SJSA1 (cell line): ENCODE results near the gene MGAM2. TPM values are rescaled to one million over a fixed set of nuclear protein-coding genes. Genes with fewer than 3 reads are reported as not detected.
"Not testable (repeated sequence)": the region's sequence is repeated elsewhere in the genome, so short reads cannot be mapped to it uniquely, and the experiment has no call there.

ENCODE experiments used
- DNase-seq, 2 experiments: peaks; one replicate each; pipeline ENCODE4 v3.0.0-alpha.2; 2015 to 2020; ENCODE audit warnings: low spot score in 2 of 2, low read depth in 1 of 2
- H3K27ac ChIP-seq: fragments of 250-450 bp; sonication (Bioruptor Pico); 2 replicates; pipeline ENCODE4 v1.5.1; 2020; ENCODE audit warnings: mild to moderate bottlenecking, moderate library complexity
- H3K27me3 ChIP-seq: fragments of 250-450 bp; sonication (Bioruptor Pico); replicated peaks from 2 replicates; pipeline ENCODE4 v1.5.1; 2020; ENCODE audit warnings: mild to moderate bottlenecking, moderate library complexity
- H3K36me3 ChIP-seq: fragments of 250-450 bp; sonication (Bioruptor Pico); 2 replicates; pipeline ENCODE4 v1.5.1; 2020; ENCODE audit warnings: mild to moderate bottlenecking
- H3K4me1 ChIP-seq: fragments of 250-450 bp; sonication (Bioruptor Pico); replicated peaks from 2 replicates; pipeline ENCODE4 v1.6.1; 2021; ENCODE audit warnings: mild to moderate bottlenecking
- H3K4me3 ChIP-seq: fragments of 250-450 bp; sonication (Bioruptor Pico); 2 replicates; pipeline ENCODE4 v1.5.1; 2020; ENCODE audit warnings: mild to moderate bottlenecking
- H3K9me3 ChIP-seq: fragments of 250-450 bp; sonication (Bioruptor Pico); replicated peaks from 2 replicates; pipeline ENCODE4 v1.5.1; 2020; ENCODE audit warnings: mild to moderate bottlenecking
- total RNA-seq: library from RNA; depleted of rRNA; stranded (reverse); fragments of >200 nt; shearing (Covaris generic); gene quantifications from 2 replicates; pipeline ENCODE4 v1.2.3, GENCODE V29; 2014

Gene MGAM2
- total RNA-seq, 1 experiment from 2014 or later: not detected

- not testable (repeated sequence) for H3K9me3 ChIP-seq, H3K27ac ChIP-seq, H3K27me3 ChIP-seq, H3K4me1 ChIP-seq, H3K36me3 ChIP-seq, DNase-seq, H3K4me3 ChIP-seq
Observed at GRCh38 chr7:142101794-142102193, 9.7 kb upstream of the MGAM2 start.

- Histone ChIP-seq H3K4me1 (no peaks in the 10 kb centered on the region), H3K27me3 (no peaks in the 10 kb centered on the region), H3K36me3 (no peaks in the 10 kb centered on the region), H3K9me3 (no peaks in the 10 kb centered on the region), H3K4me3 (no peak overlapping the region), H3K27ac (no peak overlapping the region)
- no peak for DNase-seq
Observed at GRCh38 chr7:142104550-142105527, 6.7 kb upstream of the MGAM2 start.

GRCh38 chr7:142108728-142109505 lies 2.6 kb upstream of the MGAM2 start:
- H3K4me1 ChIP-seq: no peaks in the 10 kb centered on the region
- no peak overlapping the region for H3K4me3 ChIP-seq
- no peaks in the 10 kb centered on the region for H3K9me3 ChIP-seq
- DNase-seq: no peak
- H3K27me3 ChIP-seq: 0 out of 2 replicates have a peak, but pooled peaks cover 2% of the 10 kb centered on the region
- H3K27ac ChIP-seq: no peak overlapping the region
- no peaks in the 10 kb centered on the region for H3K36me3 ChIP-seq

- no peaks in the 10 kb centered on the region for H3K9me3 ChIP-seq
- H3K4me1 ChIP-seq: no peaks in the 10 kb centered on the region
- no peak overlapping the region for H3K4me3 ChIP-seq
- no peak for DNase-seq
- H3K27ac ChIP-seq: no peak overlapping the region
- H3K27me3 ChIP-seq: 0 out of 2 replicates have a peak, but pooled peaks cover 2% of the 10 kb centered on the region
- H3K36me3 ChIP-seq: no peaks in the 10 kb centered on the region
Observed at GRCh38 chr7:142110098-142110497, 1.4 kb upstream of the MGAM2 start.

- no peaks in the 10 kb centered on the region for H3K36me3 ChIP-seq
- H3K4me3 ChIP-seq: no peak overlapping the region
- 0 out of 2 replicates have a peak, but pooled peaks cover 2% of the 10 kb centered on the region for H3K27me3 ChIP-seq
- DNase-seq: no peak
- H3K4me1 ChIP-seq: no peaks in the 10 kb centered on the region
- no peaks in the 10 kb centered on the region for H3K9me3 ChIP-seq
- no peak overlapping the region for H3K27ac ChIP-seq
Observed at GRCh38 chr7:142110638-142111037, 880 bp upstream of the MGAM2 start.

- Histone ChIP-seq H3K4me3 (no peak overlapping the region), H3K4me1 (no peaks in the 10 kb centered on the region), H3K36me3 (no peaks in the 10 kb centered on the region), H3K9me3 (no peaks in the 10 kb centered on the region), H3K27me3 (0 out of 2 replicates have a peak, but pooled peaks cover 2% of the 10 kb centered on the region), H3K27ac (no peak overlapping the region)
- no peak for DNase-seq
Observed at GRCh38 chr7:142112086-142112485, 568 bp downstream of the MGAM2 start.

GRCh38 chr7:142114207-142114606 lies 2.7 kb downstream of the MGAM2 start:
- Histone ChIP-seq H3K27ac (no peak overlapping the region), H3K27me3 (peaks cover 6% of the 10 kb centered on the region; the same call in 1 of the 2 replicates), H3K4me3 (no peak overlapping the region), H3K9me3 (no peaks in the 10 kb centered on the region), H3K36me3 (no peaks in the 10 kb centered on the region), H3K4me1 (no peaks in the 10 kb centered on the region)
- no peak for DNase-seq

GRCh38 chr7:142120524-142120923 lies 9.0 kb downstream of the MGAM2 start:
- Histone ChIP-seq H3K4me1 (no peaks in the 10 kb centered on the region), H3K9me3 (no peaks in the 10 kb centered on the region), H3K4me3 (no peak overlapping the region), H3K27ac (no peak overlapping the region), H3K36me3 (no peaks in the 10 kb centered on the region), H3K27me3 (peaks cover 3% of the 10 kb centered on the region; the same call in 1 of the 2 replicates)
- DNase-seq: no peak

GRCh38 chr7:142123184-142123583 lies 11.7 kb downstream of the MGAM2 start:
- Histone ChIP-seq H3K27ac (no peak overlapping the region), H3K9me3 (no peaks in the 10 kb centered on the region), H3K27me3 (peaks cover 3% of the 10 kb centered on the region; the same call in 1 of the 2 replicates), H3K4me3 (no peak overlapping the region), H3K36me3 (no peaks in the 10 kb centered on the region), H3K4me1 (no peaks in the 10 kb centered on the region)
- no peak for DNase-seq

GRCh38 chr7:142125256-142125955 lies 13.9 kb downstream of the MGAM2 start:
- H3K9me3 ChIP-seq: no peaks in the 10 kb centered on the region
- DNase-seq: no peak
- no peaks in the 10 kb centered on the region for H3K4me1 ChIP-seq
- no peak overlapping the region for H3K4me3 ChIP-seq
- no peaks in the 10 kb centered on the region for H3K36me3 ChIP-seq
- H3K27ac ChIP-seq: no peak overlapping the region
- no peaks in the 10 kb centered on the region; the same call in 1 of the 2 replicates for H3K27me3 ChIP-seq

GRCh38 chr7:142130267-142130666 lies 18.7 kb downstream of the MGAM2 start:
- H3K27ac ChIP-seq: no peak overlapping the region
- no peak for DNase-seq
- H3K4me3 ChIP-seq: no peak overlapping the region
- no peaks in the 10 kb centered on the region for H3K4me1 ChIP-seq
- H3K36me3 ChIP-seq: no peaks in the 10 kb centered on the region
- H3K9me3 ChIP-seq: no peaks in the 10 kb centered on the region
- H3K27me3 ChIP-seq: no peaks in the 10 kb centered on the region

- no peaks in the 10 kb centered on the region for H3K9me3 ChIP-seq
- H3K27ac ChIP-seq: no peak overlapping the region
- DNase-seq: no peak
- H3K36me3 ChIP-seq: no peaks in the 10 kb centered on the region
- H3K4me3 ChIP-seq: no peak overlapping the region
- H3K4me1 ChIP-seq: no peaks in the 10 kb centered on the region
- no peaks in the 10 kb centered on the region for H3K27me3 ChIP-seq
Observed at GRCh38 chr7:142131439-142132185, 20.1 kb downstream of the MGAM2 start.

GRCh38 chr7:142133731-142134148 lies 22.2 kb downstream of the MGAM2 start:
- H3K9me3 ChIP-seq: no peaks in the 10 kb centered on the region
- no peak overlapping the region for H3K4me3 ChIP-seq
- no peak for DNase-seq
- no peaks in the 10 kb centered on the region for H3K36me3 ChIP-seq
- H3K4me1 ChIP-seq: no peaks in the 10 kb centered on the region
- no peak overlapping the region for H3K27ac ChIP-seq
- H3K27me3 ChIP-seq: no peaks in the 10 kb centered on the region
